Activated CD4-positive, CD25-positive, alpha-beta regulatory T cell treated with anti-CD3 and anti-CD28 coated beads, Interleukin-2, amount 50 U/mL, for 72 hours (primary cell): ENCODE data around the gene EFCAB13.
"Not testable (repeated sequence)": the region's sequence is repeated elsewhere in the genome, so short reads cannot be mapped to it uniquely, and the experiment has no call there.

Source experiments
- DNase-seq: peaks from one replicate; pipeline ENCODE4 v3.0.0; 2021

Gene EFCAB13

GRCh38 chr17:47432240-47432639 is 108.5 kb downstream of the EFCAB13 start:
- DNase-seq: not testable (repeated sequence)

GRCh38 chr17:47465165-47465564 is 141.4 kb downstream of the EFCAB13 start:
- DNase-seq: no peak

- DNase-seq: not testable (repeated sequence)
Observed at GRCh38 chr17:47466976-47467375, 143.2 kb downstream of the EFCAB13 start.

- DNase-seq: no peak
Observed at GRCh38 chr17:47470836-47471235, 147.1 kb downstream of the EFCAB13 start.

- DNase-seq: not testable (repeated sequence)
Observed at GRCh38 chr17:47472073-47472472, 148.3 kb downstream of the EFCAB13 start.
